Adrenal gland (tissue), 5 donors: ENCODE measurements around the gene ZEB1.

Experiments
- CTCF ChIP-seq, 6 experiments: fragments of 450-650 bp in 4 of 6; fragments of 200-600 bp in 2 of 6; sonication (generic) in 1 of 6; IDR thresholded peaks; 1 replicate in 5 of 6; 2 replicates in 1 of 6; pipeline versions ENCODE4 v1.5.1 to v1.8.0; 2016 to 2021; ENCODE audit warnings: antibody characterized with exemption in 6 of 6, mild to moderate bottlenecking in 2 of 6, moderate library complexity in 1 of 6
- POLR2A ChIP-seq, 2 donors: fragments of 450-650 bp; IDR thresholded peaks; one replicate each; pipeline ENCODE4 v1.6.1; 2017; ENCODE audit warnings: antibody characterized with exemption in 2 of 2, mild to moderate bottlenecking in 2 of 2, moderate library complexity in 1 of 2
- donor health status: DM: no; HTN: no; CAD: no.

- TF ChIP-seq CTCF (IDR thresholded peaks at IDR 0.05) (no peak), POLR2A (IDR thresholded peaks at IDR 0.05) (no peak)
Observed at GRCh38 chr10:31476088-31476487, 157.1 kb downstream of the ZEB1 start.
